Ishikawa (cell line): ENCODE data around the gene POLR2M.

ENCODE experiments used
- CREB1 ChIP-seq: IDR thresholded peaks from 2 replicates; pipeline ENCODE4 v1.6.1; 2012; ENCODE audit warnings: low read depth
- EGR1 ChIP-seq: IDR thresholded peaks from 2 replicates; pipeline ENCODE4 v1.6.1; 2012
- EP300 ChIP-seq: IDR thresholded peaks from 2 replicates; pipeline ENCODE4 v1.6.1; 2012; ENCODE audit warnings: borderline replicate concordance
- FOXM1 ChIP-seq: IDR thresholded peaks from 2 replicates; pipeline ENCODE4 v1.6.1; 2012; ENCODE audit warnings: low read depth, borderline replicate concordance
- MAX ChIP-seq: IDR thresholded peaks from 2 replicates; pipeline ENCODE4 v1.6.1; 2012
- TAF1 ChIP-seq: IDR thresholded peaks from 2 replicates; pipeline ENCODE4 v1.6.1; 2012; ENCODE audit warnings: low read depth, mild to moderate bottlenecking
- ZBTB7A ChIP-seq: IDR thresholded peaks from 2 replicates; pipeline ENCODE4 v1.6.1; 2012; ENCODE audit warnings: low read depth

GRCh38 chr15:57732526-57733331, 26.2 kb downstream of the POLR2M start:
- TF ChIP-seq TAF1 (no peak), EGR1 (no peak), MAX (no peak), EP300 (no peak), FOXM1 (no peak), ZBTB7A (no peak), CREB1 (no peak)
